K562 (cell line): ENCODE data around the gene KIF4B. TPM values are rescaled to one million over a fixed set of nuclear protein-coding genes. Genes with fewer than 3 reads are reported as not detected.

Experiments used
- ATAC-seq: fragments of 200-7000 bp; cut with Tn5 transposase; 3 replicates; pipeline ENCODE4 v1.9.1; 2020; ENCODE audit warnings: moderate library complexity
- BruUV-seq: library from RNA; stranded (reverse); fragments of 400-500 nt; replicated peaks from 2 replicates; lab custom pipeline; 2021; lab: Mats Ljungman, UMichigan
- CTCF ChIA-PET: fragments of 300-600 bp; formaldehyde crosslinking; extraction: SDS; loops from one replicate; lab custom pipeline; 2021; ENCODE audit warnings: low intra/inter-chr PET ratio; lab: Yijun Ruan, JAX
- POLR2A ChIA-PET: fragments of 300-600, 350-650 bp; sonication (Branson Sonifier 250); formaldehyde crosslinking; extraction: SDS; loops from one replicate; lab custom pipeline; 2021; ENCODE audit warnings: antibody characterized with exemption, inconsistent platforms; lab: Yijun Ruan, JAX
- DNase-seq, 4 experiments: peaks; one replicate each; pipeline versions ENCODE4 v3.0.0 to v3.0.0-alpha.2; 2011 to 2018; ENCODE audit warnings: low spot score in 3 of 4, mixed read lengths in 3 of 4; ENCODE audit errors: extremely low read depth in 1 of 4
- FAIRE-seq: peaks from 2 replicates; lab custom pipeline; 2011; peaks lifted over from hg19 to GRCh38; lab: Jason Lieb, UNC
- H2AFZ ChIP-seq: 2 replicates; pipeline ENCODE4 v1.6.0; 2011; ENCODE audit warnings: low read depth, low read length, control low read depth, inconsistent platforms
- H3K27ac ChIP-seq: fragments of 200-600 bp; 3 replicates; pipeline ENCODE4 v1.8.0; 2011; ENCODE audit warnings: low read depth, mild to moderate bottlenecking, control low read depth, inconsistent platforms, low read length, moderate library complexity, mixed read lengths; ENCODE audit errors: extremely low read depth
- H3K27me3 ChIP-seq, 2 experiments: fragments of 300-600 bp in 1 of 2; 2 replicates in 1 of 2; 3 replicates in 1 of 2; pipeline versions ENCODE4 v1.6.0 to v1.8.0; 2011; ENCODE audit warnings: inconsistent platforms in 2 of 2, low read length in 2 of 2, mild to moderate bottlenecking in 1 of 2, mixed read lengths in 1 of 2, moderate library complexity in 1 of 2; ENCODE audit not compliant: control insufficient read depth in 2 of 2, insufficient read depth in 2 of 2
- H3K36me3 ChIP-seq: fragments of 300-600 bp; 3 replicates; pipeline ENCODE4 v1.8.0; 2011; ENCODE audit warnings: mild to moderate bottlenecking, low read length, inconsistent platforms; ENCODE audit not compliant: control insufficient read depth, insufficient read depth
- H3K4me1 ChIP-seq, 2 experiments: fragments of 200-600 bp in 1 of 2; replicated peaks in 1 of 2; 2 replicates in 1 of 2; 3 replicates in 1 of 2; pipeline versions ENCODE4 v1.5.1 to v1.8.0; 2011; ENCODE audit warnings: inconsistent platforms in 2 of 2, low read length in 2 of 2, mild to moderate bottlenecking in 1 of 2, mixed read lengths in 1 of 2, moderate library complexity in 1 of 2; ENCODE audit not compliant: control insufficient read depth in 2 of 2, insufficient read depth in 2 of 2
- H3K4me2 ChIP-seq: 2 replicates; pipeline ENCODE4 v1.6.1; 2011; ENCODE audit warnings: low read length, control low read depth, inconsistent platforms, mixed read lengths; ENCODE audit not compliant: insufficient read depth
- H3K4me3 ChIP-seq: fragments of 200-600 bp; sonication (generic), shearing (Covaris generic); 2 replicates; pipeline ENCODE4 v1.5.1; 2016; ENCODE audit warnings: control low read depth, inconsistent platforms
- H3K79me2 ChIP-seq: fragments of 200-600 bp; 3 replicates; pipeline ENCODE4 v1.8.0; 2011; ENCODE audit warnings: low read length, inconsistent platforms; ENCODE audit not compliant: control insufficient read depth, insufficient read depth
- H3K9ac ChIP-seq, 2 experiments: 2 replicates each; pipeline versions ENCODE4 v1.6.0 to v1.6.1; 2011; ENCODE audit warnings: low read depth in 2 of 2, low read length in 2 of 2, control low read depth in 1 of 2, inconsistent platforms in 1 of 2, mild to moderate bottlenecking in 1 of 2, mixed read lengths in 1 of 2; ENCODE audit not compliant: insufficient read depth in 1 of 2
- H3K9me1 ChIP-seq: one replicate; pipeline ENCODE4 v1.6.0; 2011; ENCODE audit warnings: inconsistent platforms, mild to moderate bottlenecking, low read length, moderate library complexity; ENCODE audit not compliant: control insufficient read depth, insufficient read depth
- H3K9me3 ChIP-seq: replicated peaks from 2 replicates; pipeline ENCODE4 v1.5.1; 2011; ENCODE audit warnings: low read depth, low read length, inconsistent platforms; ENCODE audit not compliant: control insufficient read depth, insufficient read depth
- H4K20me1 ChIP-seq: replicated peaks from 2 replicates; pipeline ENCODE4 v1.6.1; 2011; ENCODE audit warnings: low read length, inconsistent platforms, mixed read lengths; ENCODE audit not compliant: control insufficient read depth, insufficient read depth
- ARID2 ChIP-seq: fragments of 450-650 bp; IDR thresholded peaks from 2 replicates; pipeline ENCODE4 v1.6.1; 2017; ENCODE audit warnings: antibody characterized with exemption, mild to moderate bottlenecking
- DACH1 ChIP-seq: fragments of 450-650 bp; IDR thresholded peaks from 2 replicates; pipeline ENCODE4 v1.6.1; 2018; ENCODE audit not compliant: partially characterized antibody
- FUS ChIP-seq: fragments of 200-400 bp; formaldehyde crosslinking; optimal IDR thresholded peaks from 2 replicates; pipeline ENCODE3; 2017; ENCODE audit warnings: low read depth, low read length
- HNRNPH1 ChIP-seq: fragments of 200-400 bp; formaldehyde crosslinking; optimal IDR thresholded peaks from 2 replicates; pipeline ENCODE3; 2017; ENCODE audit warnings: low read depth, mild to moderate bottlenecking, low read length, moderate library complexity
- HSF4 ChIP-seq: fragments of 250-450 bp; sonication (Bioruptor Pico); IDR thresholded peaks from 2 replicates; pipeline ENCODE4 v2.1.2; 2022; ENCODE audit warnings: mild to moderate bottlenecking, moderate library complexity, borderline replicate concordance
- NUFIP1 ChIP-seq: fragments of 450-650 bp; IDR thresholded peaks from 2 replicates; pipeline ENCODE4 v1.6.1; 2018; ENCODE audit not compliant: partially characterized antibody
- TAF9B ChIP-seq: fragments of 450-650 bp; IDR thresholded peaks from 2 replicates; pipeline ENCODE4 v1.6.1; 2018; ENCODE audit warnings: mild to moderate bottlenecking; ENCODE audit not compliant: partially characterized antibody
- TFAP4 ChIP-seq: sonication (generic); formaldehyde crosslinking; IDR thresholded peaks from 2 replicates; pipeline ENCODE4 v1.8.0; 2022; ENCODE audit warnings: missing genetic modification reagents, mild to moderate bottlenecking, moderate library complexity, borderline replicate concordance
- TRIM24 ChIP-seq, 2 experiments: fragments of 450-650 bp; IDR thresholded peaks; 2 replicates each; pipeline ENCODE4 v1.6.1; 2016
- ZNF780A ChIP-seq: fragments of 250-450 bp; sonication (Bioruptor Pico); IDR thresholded peaks from 2 replicates; pipeline ENCODE4 v1.5.0; 2021; ENCODE audit warnings: mild to moderate bottlenecking
- WGBS: fragments of 100-300 bp; shearing (Covaris generic); methylation state at CpG from one replicate; pipeline ENCODE4 v1.1.6; 2016; ENCODE audit warnings: low coverage, mixed read lengths; ENCODE audit not compliant: insufficient coverage; ENCODE audit errors: missing lambda C conversion rate; 5-methylcytosine and 5-hydroxymethylcytosine counted together
- in situ Hi-C: fragments of 300-500 bp; cut with MboI; formaldehyde crosslinking; loops from 4 replicates; pipeline ENCODE4 v1.15.0; 2018; ENCODE audit warnings: inconsistent platforms, mixed read lengths
- intact Hi-C: fragments of 100-400 bp; cut with micrococcal nuclease; formaldehyde crosslinking; loops from 2 replicates; pipeline ENCODE4 v1.14.2; 2022
- polyA plus RNA-seq, 8 experiments: library from polyadenylated mRNA; depleted of rRNA in 4 of 8; stranded (reverse) in 5 of 8; unstranded in 3 of 8; fragments of >200 nt; fragmentation: Nextera tagmentation in 2 of 8; fragmentation: Illumina TruSeq in 1 of 8; extraction: Ambion mirVana in 2 of 8; extraction: Trizol in 1 of 8; gene quantifications; 2 replicates each; pipeline versions ENCODE4 v1.2.1 to v1.2.3, GENCODE V29; 2011 to 2014; ENCODE audit warnings: inconsistent platforms in 1 of 8, missing spikeins in 1 of 8
- total RNA-seq, 7 experiments: library from RNA; depleted of rRNA in 6 of 7; stranded (reverse); fragments of >200 nt in 6 of 7; fragmentation: Illumina TruSeq in 2 of 7; extraction: Trizol in 2 of 7; gene quantifications; 2 replicates each; pipeline versions ENCODE4 v1.2.1 to v1.2.3, GENCODE V29; 2011 to 2021; ENCODE audit warnings: low replicate concordance in 1 of 7
- TF ChIP-seq, protein P1 (sequence below): fragments of 250-450 bp; sonication (Bioruptor Pico); IDR thresholded peaks from 2 replicates; pipeline ENCODE4 v1.5.0; 2021
- TF ChIP-seq, protein P2 (sequence below): fragments of 450-650 bp; IDR thresholded peaks from 2 replicates; pipeline ENCODE4 v1.6.1; 2017; ENCODE audit warnings: antibody characterized with exemption
- TF ChIP-seq, protein P3 (sequence below): fragments of 450-650 bp; IDR thresholded peaks from 2 replicates; pipeline ENCODE4 v1.6.1; 2014; ENCODE audit warnings: low read depth, mild to moderate bottlenecking, moderate library complexity, borderline replicate concordance

KIF4B gene
- total and polyA plus RNA-seq, 9 of the 15 experiments (the other 6 are each of a cell fraction or from before 2014, with no cell fraction given), result 0.01 to 0.09 (median 0.07) TPM; not detected in 2

DNA sequence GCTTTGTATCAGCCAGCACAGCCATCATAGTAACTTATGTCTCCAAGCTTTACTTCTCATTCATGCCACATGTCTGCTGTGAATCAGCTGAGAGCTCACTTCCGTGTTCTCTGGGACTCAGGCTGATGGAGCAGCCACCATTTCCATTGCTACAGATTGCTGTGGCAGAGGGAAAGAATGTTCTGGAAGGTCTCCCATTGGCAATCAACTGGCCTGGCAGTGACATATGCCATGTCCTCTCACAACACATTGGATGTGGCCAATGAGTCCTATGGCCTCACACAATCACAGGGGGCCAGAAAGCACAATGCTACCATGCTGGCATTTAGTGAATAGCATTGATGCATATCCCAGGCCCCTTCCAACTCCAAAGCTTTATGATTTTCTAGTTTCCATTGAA lies 44.1 kb downstream of the KIF4B start:
- Histone ChIP-seq H3K27me3 (peaks cover 0 to 2% of the 10 kb centered on the region in 2 experiments; a peak in 1 of 5 replicates), H3K4me2 (no peak overlapping the region), H2AFZ (no peak overlapping the region), H3K79me2 (no peaks in the 10 kb centered on the region), H3K4me1 (no peaks in the 10 kb centered on the region), H3K36me3 (no peaks in the 10 kb centered on the region), H3K4me3 (no peak overlapping the region), H3K9ac (no peak overlapping the region), H4K20me1 (no peaks in the 10 kb centered on the region), H3K9me1 (no peaks in the 10 kb centered on the region), H3K27ac (no peak overlapping the region), H3K9me3 (no peaks in the 10 kb centered on the region)
- DNase-seq, result no peak
- WGBS, result 0% methylated on average over 1 of the region's 1 CpG
- no peak for FAIRE-seq
- POLR2A ChIA-PET, result no interaction called here
- in situ Hi-C loops, result no loop called here
- intact Hi-C loops, result no loop called here
- ATAC-seq, result no peak
- no TSS peak for BruUV-seq
- CTCF ChIA-PET, result no interaction called here
- TF ChIP-seq, protein P1, sequence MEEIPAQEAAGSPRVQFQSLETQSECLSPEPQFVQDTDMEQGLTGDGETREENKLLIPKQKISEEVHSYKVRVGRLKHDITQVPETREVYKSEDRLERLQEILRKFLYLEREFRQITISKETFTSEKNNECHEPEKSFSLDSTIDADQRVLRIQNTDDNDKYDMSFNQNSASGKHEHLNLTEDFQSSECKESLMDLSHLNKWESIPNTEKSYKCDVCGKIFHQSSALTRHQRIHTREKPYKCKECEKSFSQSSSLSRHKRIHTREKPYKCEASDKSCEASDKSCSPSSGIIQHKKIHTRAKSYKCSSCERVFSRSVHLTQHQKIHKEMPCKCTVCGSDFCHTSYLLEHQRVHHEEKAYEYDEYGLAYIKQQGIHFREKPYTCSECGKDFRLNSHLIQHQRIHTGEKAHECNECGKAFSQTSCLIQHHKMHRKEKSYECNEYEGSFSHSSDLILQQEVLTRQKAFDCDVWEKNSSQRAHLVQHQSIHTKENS (CRISPR knock-in tag), result no peak
- TF ChIP-seq HNRNPH1 (no peak), FUS (no peak), TAF9B (no peak), ARID2 (no peak), ZNF780A (CRISPR knock-in tag) (no peak), DACH1 (no peak), NUFIP1 (no peak), TFAP4 (CRISPR knock-in tag) (no peak), HSF4 (CRISPR knock-in tag) (no peak), TRIM24 (IDR thresholded peaks at IDR 0.05) (no peak)
- TF ChIP-seq, protein P2, sequence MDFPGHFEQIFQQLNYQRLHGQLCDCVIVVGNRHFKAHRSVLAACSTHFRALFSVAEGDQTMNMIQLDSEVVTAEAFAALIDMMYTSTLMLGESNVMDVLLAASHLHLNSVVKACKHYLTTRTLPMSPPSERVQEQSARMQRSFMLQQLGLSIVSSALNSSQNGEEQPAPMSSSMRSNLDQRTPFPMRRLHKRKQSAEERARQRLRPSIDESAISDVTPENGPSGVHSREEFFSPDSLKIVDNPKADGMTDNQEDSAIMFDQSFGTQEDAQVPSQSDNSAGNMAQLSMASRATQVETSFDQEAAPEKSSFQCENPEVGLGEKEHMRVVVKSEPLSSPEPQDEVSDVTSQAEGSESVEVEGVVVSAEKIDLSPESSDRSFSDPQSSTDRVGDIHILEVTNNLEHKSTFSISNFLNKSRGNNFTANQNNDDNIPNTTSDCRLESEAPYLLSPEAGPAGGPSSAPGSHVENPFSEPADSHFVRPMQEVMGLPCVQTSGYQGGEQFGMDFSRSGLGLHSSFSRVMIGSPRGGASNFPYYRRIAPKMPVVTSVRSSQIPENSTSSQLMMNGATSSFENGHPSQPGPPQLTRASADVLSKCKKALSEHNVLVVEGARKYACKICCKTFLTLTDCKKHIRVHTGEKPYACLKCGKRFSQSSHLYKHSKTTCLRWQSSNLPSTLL, result no peak
- TF ChIP-seq, protein P3, sequence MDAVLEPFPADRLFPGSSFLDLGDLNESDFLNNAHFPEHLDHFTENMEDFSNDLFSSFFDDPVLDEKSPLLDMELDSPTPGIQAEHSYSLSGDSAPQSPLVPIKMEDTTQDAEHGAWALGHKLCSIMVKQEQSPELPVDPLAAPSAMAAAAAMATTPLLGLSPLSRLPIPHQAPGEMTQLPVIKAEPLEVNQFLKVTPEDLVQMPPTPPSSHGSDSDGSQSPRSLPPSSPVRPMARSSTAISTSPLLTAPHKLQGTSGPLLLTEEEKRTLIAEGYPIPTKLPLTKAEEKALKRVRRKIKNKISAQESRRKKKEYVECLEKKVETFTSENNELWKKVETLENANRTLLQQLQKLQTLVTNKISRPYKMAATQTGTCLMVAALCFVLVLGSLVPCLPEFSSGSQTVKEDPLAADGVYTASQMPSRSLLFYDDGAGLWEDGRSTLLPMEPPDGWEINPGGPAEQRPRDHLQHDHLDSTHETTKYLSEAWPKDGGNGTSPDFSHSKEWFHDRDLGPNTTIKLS, result no peak
